Heart right ventricle (tissue), 16 donors: Measurements from ENCODE around the gene RAX2. TPM values are rescaled to one million over a fixed set of nuclear protein-coding genes. Genes with fewer than 3 reads are reported as not detected.

Source experiments
- ATAC-seq, 8 donors: fragments of 200-7000 bp; cut with Tn5 transposase; one replicate each; pipeline ENCODE4 v1.9.1; 2020; ENCODE audit warnings: mild to moderate bottlenecking in 8 of 8, moderate library complexity in 8 of 8, moderate number of reproducible peaks in 1 of 8
- DNase-seq, 2 donors: peaks; one replicate each; pipeline ENCODE4 v3.0.0-alpha.2; 2020
- H3K27ac ChIP-seq, 10 donors: fragments of 200-600 bp; sonication (generic) in 2 of 10; one replicate each; pipeline versions ENCODE4 v1.5.0 to v1.8.0; 2020 to 2022; ENCODE audit warnings: mild to moderate bottlenecking in 3 of 10
- H3K27me3 ChIP-seq, 7 donors: fragments of 200-600 bp; one replicate each; pipeline ENCODE4 v1.8.0; 2021 to 2022; ENCODE audit warnings: mild to moderate bottlenecking in 2 of 7
- H3K36me3 ChIP-seq, 9 donors: fragments of 200-600 bp; sonication (generic) in 1 of 9; one replicate each; pipeline versions ENCODE4 v1.5.0 to v1.8.0; 2020 to 2022; ENCODE audit warnings: mild to moderate bottlenecking in 2 of 9
- H3K4me1 ChIP-seq, 9 donors: fragments of 200-600 bp; sonication (generic) in 1 of 9; one replicate each; pipeline versions ENCODE4 v1.5.0 to v1.8.0; 2020 to 2022; ENCODE audit warnings: mild to moderate bottlenecking in 4 of 9
- H3K4me3 ChIP-seq, 10 donors: fragments of 200-600 bp; sonication (generic) in 2 of 10; one replicate each; pipeline versions ENCODE4 v1.5.0 to v1.8.0; 2020 to 2022; ENCODE audit warnings: mild to moderate bottlenecking in 7 of 10, moderate library complexity in 2 of 10
- H3K9me3 ChIP-seq, 11 donors: fragments of 200-600 bp in 10 of 11; sonication (generic) in 2 of 11; one replicate each; pipeline versions ENCODE4 v1.5.0 to v1.8.0; 2013 to 2022; ENCODE audit warnings: mild to moderate bottlenecking in 2 of 11, control low read depth in 1 of 11, moderate library complexity in 1 of 11
- WGBS, 2 donors: extraction: QIAGEN DNeasy Blood & Tissue Kit; methylation state at CpG; one replicate each; pipeline ENCODE4 v1.1.7; 2013; ENCODE audit warnings: inconsistent platforms in 1 of 2; 5-methylcytosine and 5-hydroxymethylcytosine counted together
- intact Hi-C, 10 donors: fragments of 100-400 bp; cut with DNase I; formaldehyde crosslinking; loops; one replicate each; pipeline versions ENCODE4 v1.11.1 to v1.14.2; 2022
- long read RNA-seq, 3 donors: library from polyadenylated mRNA; unstranded; transcript quantifications; one replicate each; pipeline ENCODE4 v2.0.0, GENCODE V29; 2020 to 2021
- polyA plus RNA-seq, 2 donors: library from polyadenylated mRNA; stranded (reverse); fragments of 200-250 nt; gene quantifications; one replicate each; pipeline ENCODE4 v1.2.3, GENCODE V29; 2013
- total RNA-seq, 10 donors: library from RNA; stranded (reverse); fragmentation: NEBNext Ultra II Directional in 3 of 10; extraction: Animal tissue kit (Norgen Biotek cat#: 25700) in 3 of 10; gene quantifications; one replicate each; pipeline versions ENCODE4 v1.2.1 to v1.2.4, GENCODE V29; 2021 to 2023
- TF ChIP-seq, protein P1 (sequence below), 9 donors: fragments of 200-600 bp; sonication (generic) in 2 of 9; IDR thresholded peaks; one replicate each; pipeline versions ENCODE4 v1.5.0 to v1.8.0; 2021 to 2022; ENCODE audit warnings: antibody characterized with exemption in 9 of 9, mild to moderate bottlenecking in 5 of 9, moderate library complexity in 1 of 9
- donor health status: Arrhythmogenic right ventricular cardiomyopathy.
- donor health status: ischemic (EF 13 %, LVEDD 7.1; RV severe dilation, severe dysfunction).
- donor health status: healthy with polysubstance abuse.
- donor health status: DM: no; HTN: yes; CAD: no.
- donor health status: DM: no; HTN: no; CAD: no.
- donor health status: ischemic (EF 25% LVEDD 6.9; RV normal size, moderate dysfunction).
- donor health status: ischemic (EF 25% LVEDD 5.7; RV mildly dilated, moderate dysfunction).
- donor health status: healthy.
- donor health status: DM: yes; HTN: yes; CAD: no.
- donor health status: Ischemic cardiomyopathy.
- donor health status: ischemic (EF 35%, LVEDD 5.7; RV mildly dilated, moderate dysfunction).
- donor health status: nonischemic (EF 11% LVEDD 7.7; RV severe dilation, severe dysfunction).
- donor health status: DM: yes; HTN: yes; CAD: no.
- donor health status: PGD.
- donor health status: ischemic (EF 29% LVEDD 5.4; RV normal size, mild dysfunction).
- donor health status: nonischemic (EF 23%, LVEDD 6.1; RV moderate dilation, normal function).

RAX2 gene
- total RNA-seq: not detected
- not detected for polyA plus RNA-seq
- long read RNA-seq, donor 1: 0 reads
- long read RNA-seq, donor 2: 0 reads
- long read RNA-seq, donor 3: 0 reads

DNA sequence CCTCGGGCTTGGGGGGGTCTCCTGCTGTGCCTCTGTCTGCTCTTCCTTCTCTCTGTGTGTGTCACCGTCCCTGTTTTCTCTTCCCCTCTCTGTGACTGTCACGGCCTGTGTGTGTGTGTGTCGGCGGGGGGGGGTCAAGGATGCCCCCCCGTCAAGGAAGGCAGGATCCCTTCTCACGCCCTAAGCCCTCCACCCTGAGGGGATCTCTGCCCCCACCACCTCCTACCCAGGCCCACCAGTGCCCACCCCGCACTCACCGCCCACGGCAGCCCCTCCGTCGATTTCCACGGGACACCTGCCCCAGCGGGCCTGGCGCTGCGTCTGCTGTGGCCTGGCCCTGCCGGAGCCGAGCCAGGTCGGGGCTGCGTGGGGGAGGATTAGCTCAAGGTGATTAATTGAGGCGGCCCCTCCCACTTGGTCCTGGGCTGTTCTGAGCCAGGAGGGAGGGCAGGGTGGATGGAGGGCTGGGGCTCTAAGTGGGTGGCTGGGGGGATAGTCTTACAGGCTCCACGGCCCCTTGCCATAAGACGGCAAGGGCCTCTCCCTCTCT, at the start of gene RAX2:
Gene RAX2, minus strand, starts transcription at position 323 of the 550 bp plus-strand sequence. CDS start 486 bp downstream, outside the sequence.
- Histone ChIP-seq H3K9me3 (no peaks in the 10 kb centered on the region), H3K27ac (no peak within 1 kb of the TSS), H3K4me3 (no peak within 1 kb of the TSS), H3K4me1 (no peaks in the 10 kb centered on the region), H3K27me3 (no peaks in the 10 kb centered on the region), H3K36me3 (peaks cover 0 to 34% (median 10%) of the 10 kb centered on the region in 9 donors)
- intact Hi-C loops: no loop called here
- DNase-seq (no peak), ATAC-seq (no peak)
- WGBS, 2 donors: 40 to 47% methylated on average over 22 to 23 of the region's 23 CpGs
- TF ChIP-seq, protein P1, sequence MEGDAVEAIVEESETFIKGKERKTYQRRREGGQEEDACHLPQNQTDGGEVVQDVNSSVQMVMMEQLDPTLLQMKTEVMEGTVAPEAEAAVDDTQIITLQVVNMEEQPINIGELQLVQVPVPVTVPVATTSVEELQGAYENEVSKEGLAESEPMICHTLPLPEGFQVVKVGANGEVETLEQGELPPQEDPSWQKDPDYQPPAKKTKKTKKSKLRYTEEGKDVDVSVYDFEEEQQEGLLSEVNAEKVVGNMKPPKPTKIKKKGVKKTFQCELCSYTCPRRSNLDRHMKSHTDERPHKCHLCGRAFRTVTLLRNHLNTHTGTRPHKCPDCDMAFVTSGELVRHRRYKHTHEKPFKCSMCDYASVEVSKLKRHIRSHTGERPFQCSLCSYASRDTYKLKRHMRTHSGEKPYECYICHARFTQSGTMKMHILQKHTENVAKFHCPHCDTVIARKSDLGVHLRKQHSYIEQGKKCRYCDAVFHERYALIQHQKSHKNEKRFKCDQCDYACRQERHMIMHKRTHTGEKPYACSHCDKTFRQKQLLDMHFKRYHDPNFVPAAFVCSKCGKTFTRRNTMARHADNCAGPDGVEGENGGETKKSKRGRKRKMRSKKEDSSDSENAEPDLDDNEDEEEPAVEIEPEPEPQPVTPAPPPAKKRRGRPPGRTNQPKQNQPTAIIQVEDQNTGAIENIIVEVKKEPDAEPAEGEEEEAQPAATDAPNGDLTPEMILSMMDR (IDR thresholded peaks at IDR 0.05): no peak

DNA sequence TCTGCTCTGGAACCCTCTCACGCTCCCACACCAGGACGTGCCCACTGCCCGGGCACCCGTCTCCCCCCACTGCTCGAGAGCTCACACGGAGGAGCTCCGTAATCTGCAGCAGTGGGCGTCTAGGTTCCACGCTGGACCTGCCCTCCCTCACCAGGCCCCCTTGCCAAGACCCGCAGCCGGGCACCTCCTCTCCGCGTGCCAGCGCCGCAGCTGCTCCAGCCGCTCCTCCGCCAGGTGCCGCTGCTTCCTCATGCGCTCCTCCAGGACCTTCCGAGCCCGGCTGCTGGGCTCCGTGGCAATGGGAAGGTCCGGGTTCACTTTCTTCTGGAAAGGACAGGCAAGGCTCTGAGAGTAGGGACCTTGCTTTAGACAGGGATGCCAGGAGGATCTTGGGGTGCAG, 49.1 kb upstream of the RAX2 start:
- DNase-seq (no peak), ATAC-seq (no peak)
- H3K36me3 ChIP-seq: no peaks in the 10 kb centered on the region
- H3K27me3 ChIP-seq: peaks cover 0 to 14% (median 0%) of the 10 kb centered on the region in 7 donors
- intact Hi-C loops: loop anchor here in 7 of 10 donors (5.0 to 10.0 kb wide), 4 partner anchors 39 to 156 kb away; partner anchors contain the start of genes APBA3 (in 5 of the 7) and MRPL54 (in 5 of the 7)
- WGBS, 2 donors: 93 to 94% methylated on average over 23 of the region's 23 CpGs
- TF ChIP-seq, protein P1 (IDR thresholded peaks at IDR 0.05): no peak
- peaks cover 0 to 17% (median 5%) of the 10 kb centered on the region in 9 donors for H3K4me1 ChIP-seq
- no peak overlapping the region for H3K4me3 ChIP-seq
- no peak overlapping the region for H3K27ac ChIP-seq
- H3K9me3 ChIP-seq: no peaks in the 10 kb centered on the region

DNA sequence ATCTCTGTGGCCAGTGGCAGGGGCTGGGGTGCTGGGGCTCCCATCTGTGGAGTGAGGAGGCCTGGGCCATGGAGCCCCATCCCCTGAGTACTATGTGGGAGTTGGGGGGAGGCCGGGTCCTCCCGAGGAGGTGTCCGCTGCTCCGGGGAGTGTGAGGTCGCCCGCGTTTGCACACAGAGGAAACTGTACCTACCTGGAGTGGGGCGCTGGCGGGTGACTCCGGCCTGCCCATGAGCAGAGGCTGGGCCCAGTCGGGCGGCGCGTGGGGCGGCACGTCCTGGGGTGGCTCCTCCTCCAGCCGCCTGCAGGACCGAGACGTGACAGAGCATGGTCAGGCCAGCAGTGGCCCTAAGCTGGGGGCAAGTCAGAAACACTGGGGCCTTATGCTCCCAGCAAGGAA, 48.0 kb upstream of the RAX2 start:
- H3K4me1 ChIP-seq: peaks cover 0 to 17% (median 5%) of the 10 kb centered on the region in 9 donors
- intact Hi-C loops: loop anchor here in 7 of 10 donors (5.0 to 10.0 kb wide), 4 partner anchors 38 to 155 kb away; partner anchors contain the start of genes APBA3 (in 5 of the 7) and MRPL54 (in 5 of the 7)
- DNase-seq (no peak), ATAC-seq (peak in 1 of 8 donors; percentile 20)
- WGBS, 2 donors: 89 to 96% methylated on average over 19 of the region's 19 CpGs
- no peaks in the 10 kb centered on the region for H3K36me3 ChIP-seq
- H3K27me3 ChIP-seq: peaks cover 0 to 11% (median 0%) of the 10 kb centered on the region in 7 donors
- no peak overlapping the region for H3K27ac ChIP-seq
- TF ChIP-seq, protein P1 (IDR thresholded peaks at IDR 0.05): no peak
- H3K9me3 ChIP-seq: no peaks in the 10 kb centered on the region
- H3K4me3 ChIP-seq: no peak overlapping the region

DNA sequence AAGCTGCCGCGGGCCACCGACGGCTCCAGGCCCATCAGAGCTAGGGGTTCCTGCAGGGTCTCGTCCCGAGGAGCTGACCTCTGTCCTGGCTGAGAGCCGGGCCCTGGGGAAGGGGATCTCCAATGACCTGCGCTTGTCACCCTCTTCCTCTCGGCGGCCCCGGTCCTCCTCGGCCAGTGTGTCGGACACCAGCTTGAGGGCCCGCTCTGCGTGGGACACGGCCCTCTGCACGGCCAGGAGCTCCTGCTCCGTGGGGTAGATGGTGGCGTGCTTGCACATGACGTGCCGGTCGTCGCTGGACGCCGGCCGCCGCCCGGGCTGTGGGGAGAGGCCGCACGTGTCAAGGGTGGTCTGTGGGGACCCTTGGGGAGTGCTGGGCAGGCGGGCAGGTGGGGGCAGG, 46.9 kb upstream of the RAX2 start:
- Histone ChIP-seq H3K4me1 (peaks cover 0 to 23% (median 5%) of the 10 kb centered on the region in 9 donors), H3K27ac (peak overlapping the region in 1 of 10 donors; percentile 29), H3K9me3 (no peaks in the 10 kb centered on the region), H3K4me3 (no peak overlapping the region), H3K27me3 (peaks cover 0 to 10% (median 0%) of the 10 kb centered on the region in 7 donors), H3K36me3 (no peaks in the 10 kb centered on the region)
- ATAC-seq (peak in 2 of 8 donors; percentile 4 to 14), DNase-seq (no peak)
- intact Hi-C loops: no loop called here
- WGBS, 2 donors: 73 to 74% methylated on average over 31 of the region's 31 CpGs
- TF ChIP-seq, protein P1 (IDR thresholded peaks at IDR 0.05): no peak
